HG02885 (cell line): ENCODE measurements around the gene FLT3.
A peak's percentile ranks its signal among the peaks of the same experiment; 100 is the strongest.
"Not testable (repeated sequence)": the region's sequence is repeated elsewhere in the genome, so short reads cannot be mapped to it uniquely, and the experiment has no call there.

Source experiments
- ATAC-seq: cut with Tn5 transposase; IDR thresholded peaks from one replicate; pipeline ENCODE4 v1.9.1; 2021; ENCODE audit warnings: mild to moderate bottlenecking; ENCODE audit not compliant: unreplicated experiment, poor library complexity

FLT3 gene

DNA sequence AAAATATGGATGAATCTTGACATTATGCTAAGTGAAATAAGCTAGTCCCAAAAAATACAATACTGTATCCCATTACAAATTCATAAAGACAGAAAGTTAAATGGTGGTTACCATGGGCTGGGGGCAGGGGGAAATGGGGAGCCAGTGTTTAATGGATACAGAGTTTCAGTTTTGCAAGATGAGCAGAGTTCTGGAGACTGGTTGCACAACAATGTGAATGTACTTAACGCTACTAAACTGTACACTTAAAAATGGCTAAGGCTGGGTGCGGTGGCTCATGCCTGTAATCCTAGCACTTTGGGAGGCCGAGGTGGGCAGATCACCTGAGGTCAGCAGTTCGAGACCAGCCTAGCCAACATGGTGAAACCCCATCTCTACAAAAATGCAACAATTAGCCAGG is 1.5 kb upstream of the FLT3 start:
- ATAC-seq = not testable (repeated sequence)

DNA sequence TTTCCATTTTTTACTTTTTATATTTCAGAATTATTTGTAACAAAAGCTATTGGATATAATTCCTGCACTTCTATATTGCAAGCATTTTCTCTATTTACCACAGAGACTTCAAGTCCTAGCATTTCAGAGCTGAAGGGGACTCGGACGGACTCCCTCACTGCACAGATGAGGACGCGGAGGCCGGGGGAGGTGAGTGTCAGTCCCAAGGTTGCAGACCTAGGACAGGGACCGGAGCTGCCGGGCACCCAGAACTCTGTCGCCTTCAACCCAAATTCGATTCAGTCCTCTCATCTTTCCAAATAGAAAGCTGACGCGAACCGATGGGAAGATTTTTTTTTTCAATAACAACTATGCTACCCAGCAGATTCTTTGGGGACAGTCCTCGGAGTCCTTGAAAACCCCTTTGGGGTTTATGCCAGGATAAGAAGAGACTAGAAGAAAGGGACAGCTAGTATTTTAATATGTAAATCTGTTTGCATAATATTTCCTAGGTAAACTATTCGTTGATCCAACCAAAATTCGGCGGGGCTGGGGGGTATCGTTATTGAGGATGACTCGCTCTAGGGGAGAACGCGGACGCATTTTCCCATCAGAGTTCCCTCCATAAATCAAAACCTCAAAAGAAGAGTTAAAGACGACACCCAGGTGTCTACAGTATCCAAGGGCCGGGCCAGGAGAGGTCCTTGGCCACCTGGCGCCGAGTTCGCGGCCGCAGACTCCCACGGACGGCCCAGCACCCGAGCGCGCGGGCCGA is 803 bp downstream of the FLT3 start:
- ATAC-seq = no peak

DNA sequence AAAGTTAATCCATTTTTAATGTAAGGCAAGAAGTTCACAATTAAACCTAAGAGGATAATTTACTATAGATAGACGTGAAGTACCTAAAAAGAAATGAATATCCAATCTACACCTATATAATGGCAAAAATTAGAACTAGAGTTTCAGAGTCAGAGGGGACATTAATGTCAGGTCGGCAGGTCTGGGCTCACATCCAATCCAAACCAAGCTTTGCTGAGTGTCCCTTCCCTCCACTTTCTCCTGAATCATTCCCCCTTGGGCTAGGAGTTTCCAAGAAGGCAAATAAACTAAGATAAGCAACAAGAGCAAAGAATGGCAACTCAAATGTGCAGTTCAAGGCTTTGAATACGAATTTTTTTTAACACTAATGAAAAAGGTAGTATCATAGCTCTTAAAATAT is 2.9 kb downstream of the FLT3 start:
- no peak for ATAC-seq

DNA sequence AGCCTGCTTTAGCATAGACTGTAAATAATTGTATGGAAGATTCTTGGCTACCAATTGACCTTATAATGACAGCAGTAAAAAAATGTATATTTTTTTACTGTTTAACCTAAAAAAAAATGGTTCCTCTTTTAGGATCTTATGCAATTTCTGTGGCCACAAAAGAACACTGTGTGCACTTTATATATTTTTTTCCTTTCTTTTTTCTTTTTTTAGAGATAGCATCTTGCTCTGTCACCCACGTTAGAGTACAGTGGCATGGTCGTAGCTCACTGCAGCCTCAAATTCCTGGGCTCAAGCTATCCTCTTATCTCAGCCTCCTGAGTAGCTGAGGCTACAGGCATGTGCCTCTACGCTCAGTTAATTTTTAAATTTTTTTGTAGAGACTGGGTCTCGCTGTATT is 6.1 kb downstream of the FLT3 start:
- no peak for ATAC-seq

DNA sequence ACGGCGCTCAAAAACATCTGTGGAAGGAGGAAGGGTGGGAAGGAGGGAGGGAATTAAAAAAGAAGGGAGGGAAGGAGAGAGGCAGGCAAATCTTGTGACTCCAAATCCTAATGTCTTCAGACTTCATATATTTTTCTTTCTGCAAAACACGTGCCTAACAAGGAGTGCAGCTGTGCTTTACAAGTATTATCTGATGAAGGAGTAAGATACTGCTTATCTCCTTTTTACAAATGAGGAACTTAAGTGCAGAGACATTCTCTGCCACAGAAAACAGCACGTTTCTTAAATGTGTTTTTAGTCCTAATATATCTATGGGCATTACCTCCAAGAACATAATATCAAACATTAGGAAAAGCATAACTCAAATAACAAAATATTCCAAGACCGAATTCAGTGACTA is 6.5 kb downstream of the FLT3 start:
- no peak for ATAC-seq

DNA sequence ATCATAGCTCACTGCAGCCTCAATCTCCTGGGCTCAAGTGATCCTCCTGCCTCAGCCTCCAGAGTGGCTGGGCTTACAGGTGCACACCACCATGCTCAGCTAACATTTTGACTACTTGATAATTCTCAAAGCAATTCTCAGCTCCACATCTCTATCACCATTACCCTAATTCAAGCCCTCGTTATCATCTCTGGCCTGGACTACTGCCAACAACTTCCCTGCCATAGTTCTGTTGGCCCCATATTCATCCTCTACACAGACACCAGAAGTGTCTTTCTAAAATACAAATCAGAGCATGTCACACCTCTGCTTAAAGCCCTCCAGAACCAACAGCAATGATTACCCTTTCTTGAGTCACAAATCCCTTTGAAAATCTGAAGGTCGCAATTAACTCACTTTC is 7.9 kb downstream of the FLT3 start:
- ATAC-seq = no peak

DNA sequence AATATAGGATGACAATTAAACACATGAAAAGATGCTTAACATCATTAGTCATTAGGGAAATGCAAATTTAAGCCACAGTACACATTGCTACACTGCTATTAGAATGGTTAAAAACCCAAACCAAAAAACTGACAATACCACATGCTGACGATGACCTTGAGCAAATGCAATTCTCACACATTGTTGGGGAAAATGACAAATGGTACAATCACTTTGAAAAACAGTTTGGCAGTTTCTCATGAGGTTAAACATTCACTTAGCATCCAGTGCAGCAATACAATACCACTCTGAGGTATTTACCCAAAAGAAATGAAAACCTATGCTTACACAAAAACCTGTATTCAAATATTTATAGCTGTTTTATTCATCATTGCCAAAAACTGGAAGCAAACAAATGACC is 11.3 kb downstream of the FLT3 start:
- ATAC-seq = no peak

DNA sequence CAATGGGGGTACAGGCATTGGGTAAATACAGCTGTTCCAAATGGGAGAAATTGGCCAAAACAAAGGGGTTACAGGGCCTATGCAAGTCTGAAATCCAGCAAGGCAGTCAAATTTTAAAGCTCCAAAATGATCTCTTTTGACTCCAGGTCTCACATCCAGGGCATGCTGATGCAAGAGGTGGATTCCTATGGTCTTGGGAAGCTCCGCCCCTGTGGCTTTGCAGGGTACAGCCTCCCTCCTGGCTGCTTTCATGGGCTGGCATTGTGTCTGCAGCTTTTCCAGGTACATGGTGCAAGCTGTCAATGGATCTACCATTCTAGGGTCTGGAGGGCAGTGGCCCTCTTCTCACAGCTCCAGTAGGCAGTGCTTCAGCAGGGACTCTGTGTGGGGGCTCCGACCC is 22.6 kb downstream of the FLT3 start:
- ATAC-seq = not testable (repeated sequence)

DNA sequence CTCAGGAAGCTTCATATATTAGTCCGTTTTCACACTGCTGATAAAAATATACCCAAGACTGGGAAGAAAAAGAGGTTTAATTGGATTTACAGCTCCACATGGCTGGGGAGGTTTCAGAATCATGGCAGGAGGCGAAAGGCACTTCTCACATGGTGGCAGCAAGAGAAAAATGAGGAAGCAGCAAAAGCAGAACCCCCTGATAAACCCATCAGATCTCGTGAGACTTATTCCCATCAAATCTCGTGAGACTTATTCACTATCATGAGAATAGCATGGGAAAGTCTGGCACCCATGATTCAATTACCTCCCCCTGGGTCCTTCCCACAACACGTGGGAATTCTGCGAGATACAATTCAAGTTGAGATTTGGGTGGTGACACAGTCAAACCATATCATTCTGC is 23.1 kb downstream of the FLT3 start:
- no peak for ATAC-seq

DNA sequence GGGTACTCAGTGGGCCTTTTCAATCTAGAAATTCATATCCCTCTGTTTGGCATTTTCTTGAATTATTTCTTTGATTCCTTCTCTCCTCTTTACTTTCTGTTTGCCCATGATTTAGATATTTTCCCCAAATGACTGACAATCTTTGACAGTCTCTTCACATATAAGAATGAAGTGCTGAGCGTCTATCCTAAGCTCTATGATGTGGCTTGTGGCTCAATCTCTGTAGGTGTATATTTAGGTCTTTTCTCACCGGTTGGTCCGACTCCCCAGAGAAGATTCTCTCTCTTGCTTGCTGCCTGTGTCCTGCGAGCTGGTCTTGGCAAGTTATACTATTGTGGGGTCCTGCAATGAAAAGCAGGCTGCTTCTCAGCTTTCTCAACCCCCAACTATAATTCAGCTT is 29.0 kb downstream of the FLT3 start:
- no peak for ATAC-seq

DNA sequence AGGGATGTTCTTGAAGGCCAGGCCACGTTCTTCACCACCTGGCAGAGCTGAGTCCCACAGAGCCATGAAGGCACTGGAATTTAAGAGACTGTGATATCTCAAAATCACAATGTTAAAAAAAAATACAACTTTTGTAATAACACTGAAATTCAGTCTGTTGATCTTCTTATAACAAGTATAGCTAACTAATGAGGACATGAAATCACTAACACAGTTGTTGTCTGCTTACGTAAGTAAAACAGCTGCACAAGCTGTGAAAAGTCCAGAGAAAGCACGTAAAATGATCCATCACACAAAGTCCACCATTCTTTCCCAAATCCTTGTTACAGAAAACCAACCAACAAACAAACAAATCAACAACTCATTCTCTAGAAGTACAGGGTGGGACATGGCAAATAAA is 32.9 kb downstream of the FLT3 start:
- no peak for ATAC-seq

DNA sequence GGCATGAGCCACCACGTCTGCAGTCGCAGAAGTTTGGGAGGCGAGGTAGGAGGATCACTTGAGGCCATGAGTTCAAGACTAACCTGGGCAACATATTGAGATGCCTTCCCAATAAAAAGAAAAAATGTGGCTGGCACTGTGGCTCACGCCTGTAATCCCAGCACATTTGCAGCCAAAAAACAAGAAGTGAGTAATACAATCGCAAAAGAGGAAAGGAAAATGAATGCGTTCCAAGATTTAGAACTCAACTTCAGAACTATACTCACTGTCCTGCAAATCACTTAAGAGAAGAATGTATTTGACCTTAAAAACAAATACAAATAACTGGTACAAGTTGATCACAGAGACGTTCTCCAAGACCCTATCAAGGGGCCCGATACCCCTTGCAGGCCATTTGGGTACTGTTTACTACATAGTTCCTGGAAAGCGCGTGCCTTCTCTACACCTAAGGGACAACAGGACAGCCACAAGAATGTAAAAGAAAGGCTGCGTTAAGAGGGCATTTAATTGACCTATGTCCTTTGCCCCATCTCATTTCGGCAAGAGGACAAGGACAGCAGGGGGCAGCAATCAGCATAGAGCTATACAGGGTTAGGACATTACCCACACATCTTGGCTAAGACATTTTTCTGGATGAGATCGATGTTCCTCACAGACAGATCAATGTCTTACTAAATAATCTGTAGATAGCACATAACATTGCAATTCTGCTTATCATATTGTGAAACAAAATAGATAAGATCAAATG is 41.3 kb downstream of the FLT3 start:
- no peak for ATAC-seq

DNA sequence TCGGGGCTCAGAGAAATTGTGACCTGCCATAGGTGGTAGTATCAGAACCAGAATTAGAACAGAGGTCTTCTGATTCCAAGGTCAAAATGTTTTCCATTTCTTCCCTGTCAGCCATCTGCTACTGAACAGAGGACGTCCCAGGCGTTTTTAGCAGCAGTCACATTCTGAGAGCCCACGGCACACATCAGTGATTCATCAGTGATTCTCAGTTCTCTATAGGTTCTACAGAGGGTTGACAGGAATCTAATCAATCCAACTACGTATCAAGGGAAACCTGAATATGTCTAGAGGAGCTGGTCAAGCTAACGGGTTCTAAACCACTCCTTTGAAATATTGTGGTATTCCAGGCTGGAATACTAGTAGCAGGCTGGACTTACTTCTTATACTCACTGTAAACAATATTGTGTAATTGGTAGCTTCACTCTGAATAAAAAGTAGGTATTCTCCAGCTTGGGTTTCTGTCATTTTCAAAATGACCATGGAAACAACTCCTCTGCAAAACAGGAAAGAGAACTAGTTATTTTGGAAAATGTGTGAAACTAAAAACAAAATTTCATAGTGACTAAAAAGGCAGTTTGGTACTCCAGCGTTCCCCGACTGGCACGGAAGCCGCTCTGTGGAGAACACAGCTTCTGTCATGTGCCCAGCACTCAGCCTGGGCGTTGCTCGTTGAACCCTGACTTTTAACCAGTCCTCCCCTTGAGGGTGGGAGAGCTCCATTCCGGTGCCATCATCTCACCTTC is 43.2 kb downstream of the FLT3 start:
- ATAC-seq = peak; percentile 74

DNA sequence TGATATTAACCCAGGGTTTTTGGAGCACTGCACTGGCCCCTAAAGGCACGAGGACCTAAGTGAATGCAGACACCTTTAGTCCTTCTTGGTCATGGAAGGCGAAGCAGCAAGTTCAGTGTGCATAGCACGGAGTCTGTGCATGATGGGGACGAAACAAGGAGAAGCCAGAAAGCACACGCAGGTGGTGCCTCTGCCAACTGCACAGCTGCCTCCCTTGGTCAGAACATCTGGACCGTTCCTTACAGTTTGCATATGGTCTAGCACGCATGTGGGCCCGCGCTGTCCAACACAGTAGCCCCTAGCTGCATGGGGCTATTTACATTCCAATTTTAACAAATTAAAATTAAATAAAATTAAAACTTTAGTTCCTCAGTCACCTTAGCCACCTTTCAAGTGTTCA is 44.0 kb downstream of the FLT3 start:
- no peak for ATAC-seq

DNA sequence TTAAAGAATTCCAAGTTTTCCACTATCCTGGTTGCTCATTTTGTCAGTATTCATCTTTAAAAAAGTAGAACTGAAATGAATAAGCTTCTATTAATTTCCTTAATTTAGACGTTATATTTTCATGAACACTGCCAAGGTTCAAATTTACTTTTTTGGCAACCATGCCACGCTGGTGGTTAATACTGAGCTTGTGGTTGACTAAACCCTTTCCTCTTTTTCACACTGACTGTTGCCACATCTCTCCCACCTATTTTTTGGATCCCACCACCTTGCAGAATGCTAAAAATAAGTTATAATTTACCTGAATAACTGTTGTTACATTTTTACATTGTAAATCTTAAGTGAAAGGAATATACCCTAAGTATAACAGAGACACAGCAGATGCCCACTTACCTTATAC is 45.0 kb downstream of the FLT3 start:
- no peak for ATAC-seq

DNA sequence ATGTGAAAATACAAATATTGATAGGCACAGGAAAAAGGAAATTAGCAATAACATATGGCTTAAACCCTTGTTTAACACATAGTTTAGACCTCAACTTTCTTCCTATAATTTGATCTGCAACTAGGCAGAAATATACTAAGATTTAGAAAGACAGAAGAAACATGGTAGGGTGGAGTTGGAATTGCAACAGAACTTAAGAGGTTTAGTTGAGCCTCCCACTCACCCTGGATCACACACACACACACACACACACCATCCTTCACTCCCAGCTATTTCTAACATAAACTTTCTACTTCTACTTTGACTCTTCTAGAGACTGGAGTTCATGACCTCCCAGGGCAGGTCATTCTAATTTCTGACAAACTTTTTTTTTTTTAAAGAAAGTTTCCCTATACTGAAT is 47.4 kb downstream of the FLT3 start:
- ATAC-seq = no peak

DNA sequence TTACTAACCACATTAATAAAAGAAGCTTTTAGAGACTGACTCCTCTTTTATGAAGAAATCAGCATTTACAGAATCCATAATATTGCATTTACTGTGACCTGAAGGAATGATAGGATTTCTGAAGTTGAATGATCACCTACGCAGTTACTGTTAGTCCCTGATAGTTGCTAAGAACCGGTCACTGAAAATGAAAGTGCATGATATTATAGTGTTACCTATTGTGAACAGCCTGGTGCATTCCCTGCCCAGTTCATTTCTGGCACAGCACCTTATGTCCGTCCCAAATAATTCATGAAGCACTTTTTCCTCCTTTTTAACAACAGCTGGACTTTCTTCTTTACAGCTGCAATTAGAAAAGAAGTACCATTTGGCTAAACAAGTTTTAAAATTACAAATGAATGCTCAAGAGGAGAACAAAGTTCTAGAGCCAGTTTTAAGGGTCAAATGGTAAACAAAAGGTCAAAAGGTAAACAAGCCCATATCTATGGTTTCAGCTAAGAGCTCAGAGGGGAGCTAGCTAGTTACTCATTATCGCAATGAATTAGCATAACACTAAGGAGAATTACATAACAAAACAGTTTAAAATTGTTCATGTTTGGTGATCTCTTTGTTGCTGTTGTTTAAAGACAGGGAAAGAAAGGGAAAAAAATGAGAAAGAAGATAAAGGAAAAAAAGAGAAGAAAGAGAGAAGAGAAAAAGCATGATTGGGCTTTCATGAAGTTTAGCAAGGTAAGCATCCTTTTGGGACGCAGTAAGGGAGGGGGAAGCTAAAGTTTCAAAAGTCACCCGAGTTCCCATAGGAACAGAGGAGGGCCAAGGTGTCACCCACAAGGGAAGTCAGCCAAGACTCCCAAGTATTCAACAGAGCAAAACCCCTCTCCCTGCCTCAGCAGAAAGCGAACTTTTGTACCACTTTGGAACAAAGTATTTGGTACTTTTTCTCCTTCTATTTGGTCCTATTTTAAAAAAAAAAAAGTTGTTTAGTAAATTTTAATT is 50.2 kb downstream of the FLT3 start:
- peak; percentile 44 for ATAC-seq

DNA sequence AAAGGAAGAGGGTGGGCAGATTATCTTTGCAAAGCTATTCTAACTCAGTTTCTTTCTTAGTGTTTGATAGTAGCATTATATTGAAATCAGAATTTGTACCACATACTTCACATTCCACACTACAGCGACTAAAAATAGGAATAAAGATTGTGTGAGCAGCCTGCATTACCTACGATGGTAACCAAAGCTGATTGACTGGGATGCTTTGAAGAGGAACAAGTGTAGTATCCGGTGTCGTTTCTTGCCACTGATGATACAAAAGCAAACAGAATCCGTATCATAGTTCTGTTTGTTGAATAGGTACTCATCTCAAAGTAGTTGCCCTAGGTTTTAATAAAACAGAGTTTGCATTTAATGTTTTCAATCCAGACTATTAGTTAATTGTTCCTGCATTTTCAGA is 51.2 kb downstream of the FLT3 start:
- no peak for ATAC-seq

DNA sequence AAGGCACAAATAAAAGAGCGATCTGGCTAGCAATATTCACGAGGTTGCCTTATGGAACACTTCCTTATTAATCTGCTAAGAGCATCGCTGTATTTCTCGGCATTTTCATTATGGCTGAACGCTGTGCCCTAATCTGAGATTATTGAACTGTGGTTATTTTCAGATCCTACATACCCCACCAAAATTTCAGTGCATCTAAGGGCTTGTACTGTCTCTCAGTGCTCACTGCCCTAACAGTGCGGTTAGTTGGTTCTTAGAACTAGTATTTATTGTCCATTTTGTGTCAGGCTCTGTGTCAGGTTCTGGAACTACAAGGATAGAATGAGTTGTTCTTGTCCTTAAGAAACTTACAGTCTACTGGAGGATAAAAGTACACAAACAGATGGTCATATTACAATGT is 51.6 kb downstream of the FLT3 start:
- ATAC-seq = no peak

DNA sequence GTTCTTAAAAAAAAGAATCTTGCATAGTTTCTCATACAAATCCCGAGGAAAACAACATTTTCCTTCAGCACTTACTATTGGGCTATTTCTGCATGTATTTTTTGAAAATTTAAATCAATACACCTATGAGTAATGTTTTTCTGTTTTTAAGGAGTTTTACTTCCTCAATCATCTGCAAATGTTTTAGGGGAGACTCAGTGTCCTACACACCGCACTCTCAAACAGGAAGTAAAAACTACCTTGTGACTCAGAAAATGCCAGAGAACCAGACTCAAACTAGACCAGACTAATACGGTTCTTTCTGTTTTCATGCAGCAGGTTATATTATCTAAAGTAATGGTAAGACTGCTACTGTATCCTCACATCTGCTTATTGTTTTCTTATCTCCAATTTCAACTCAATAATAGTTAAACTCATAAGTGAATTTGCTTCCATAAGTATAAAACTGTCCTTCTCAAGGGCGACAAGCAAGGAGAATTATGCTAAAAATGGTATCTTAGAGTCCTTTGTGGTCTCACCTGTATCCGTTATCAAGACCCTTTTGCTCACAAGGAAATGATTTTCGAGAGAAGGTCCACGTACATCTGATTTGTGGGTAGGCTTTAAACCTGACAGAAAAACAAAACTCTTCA is 52.5 kb downstream of the FLT3 start:
- ATAC-seq = peak; percentile 92
